Stimulated activated CD8-positive, alpha-beta memory T cell treated with anti-CD3 and anti-CD28 coated beads, Interleukin-12 subunit alpha, Interleukin-12 subunit beta, amount 100 ng/mL, for 24 hours (primary cell): ENCODE data around the gene CORT.
"Not testable (repeated sequence)": the region's sequence is repeated elsewhere in the genome, so short reads cannot be mapped to it uniquely, and the experiment has no call there.

Experiments used
- DNase-seq: peaks from one replicate; pipeline ENCODE4 v3.0.0-alpha.2; 2020; ENCODE audit errors: extremely low read depth

The CORT gene

DNA sequence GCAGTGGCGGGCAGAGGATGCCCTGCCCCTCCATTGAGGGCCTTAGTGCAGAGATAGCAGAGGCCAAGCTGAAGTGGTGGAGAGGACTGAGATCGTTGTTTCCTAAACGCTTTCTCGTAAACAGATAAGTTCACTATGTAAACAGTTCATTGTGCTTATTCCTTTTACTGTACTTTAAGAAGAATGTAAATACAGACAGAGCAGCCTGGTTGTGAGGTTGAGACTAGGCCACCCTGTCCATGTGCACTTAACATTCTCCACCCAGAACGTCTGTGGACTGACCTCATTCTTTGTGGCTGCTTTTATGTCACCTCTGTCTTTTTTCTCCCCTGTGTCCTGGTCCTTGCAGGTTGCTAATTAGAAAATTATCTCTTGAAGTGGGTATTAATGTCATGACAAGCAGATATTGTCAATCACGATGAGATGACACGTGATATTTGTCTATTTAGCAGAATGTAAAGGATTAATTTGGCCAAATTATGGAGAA is 11.1 kb upstream of the CORT start:
- no peak for DNase-seq

DNA sequence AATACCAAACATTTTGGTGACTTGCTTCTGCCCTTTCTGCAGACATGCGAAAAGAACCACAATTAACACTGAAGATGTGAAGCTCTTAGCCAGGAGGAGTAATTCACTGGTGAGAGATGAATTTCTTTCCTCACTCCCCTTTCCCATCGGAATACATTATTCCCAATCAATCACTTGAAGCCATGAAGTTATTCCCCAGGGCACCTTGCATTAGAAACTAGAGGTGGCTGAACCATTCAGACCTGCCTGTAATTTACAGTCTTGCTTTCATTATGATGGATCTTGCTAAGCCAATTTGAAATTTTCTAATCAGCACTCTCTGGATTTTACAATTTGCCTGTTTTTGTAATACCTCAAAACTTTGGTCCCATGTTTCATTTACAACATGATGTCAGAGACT is 9.5 kb upstream of the CORT start:
- no peak for DNase-seq

DNA sequence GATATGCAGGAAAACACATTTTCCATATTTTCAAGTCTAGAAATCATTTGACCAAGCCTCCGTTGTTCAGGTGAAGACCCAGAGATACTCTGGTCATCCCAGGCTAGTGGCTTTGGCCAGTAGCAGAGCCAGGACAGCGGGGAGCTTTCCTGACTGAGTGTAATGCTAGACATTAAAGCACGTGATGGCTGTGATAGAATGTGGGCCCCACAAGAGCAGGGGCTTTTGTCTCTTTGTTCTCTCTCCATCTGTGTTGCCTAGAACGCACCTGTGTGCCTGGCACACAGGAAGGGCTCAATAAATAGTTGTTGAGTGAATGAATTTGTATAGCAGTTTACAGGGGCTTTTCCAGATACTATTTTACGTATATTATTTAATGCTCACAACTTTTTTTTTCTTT is 9.0 kb upstream of the CORT start:
- DNase-seq, result no peak

DNA sequence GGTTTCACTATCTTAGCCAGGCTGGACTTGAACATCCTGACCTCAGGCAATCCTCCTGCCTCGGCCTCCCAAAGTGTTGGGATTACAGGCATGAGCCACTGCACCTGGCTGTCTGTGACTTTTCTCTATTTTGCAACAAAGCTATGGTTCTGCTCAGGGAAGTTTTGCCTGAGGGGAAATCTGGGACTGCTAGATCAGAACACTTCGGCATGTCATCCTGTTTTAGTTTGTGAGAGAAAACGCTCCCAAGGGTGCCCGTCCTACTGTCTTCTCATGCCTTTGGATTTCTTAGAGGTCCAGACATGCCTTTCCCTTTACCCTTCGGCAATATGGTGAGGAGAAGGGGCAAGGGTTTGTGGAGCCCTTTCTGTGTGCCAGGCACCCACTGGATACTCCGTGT is 5.6 kb upstream of the CORT start:
- no peak for DNase-seq

DNA sequence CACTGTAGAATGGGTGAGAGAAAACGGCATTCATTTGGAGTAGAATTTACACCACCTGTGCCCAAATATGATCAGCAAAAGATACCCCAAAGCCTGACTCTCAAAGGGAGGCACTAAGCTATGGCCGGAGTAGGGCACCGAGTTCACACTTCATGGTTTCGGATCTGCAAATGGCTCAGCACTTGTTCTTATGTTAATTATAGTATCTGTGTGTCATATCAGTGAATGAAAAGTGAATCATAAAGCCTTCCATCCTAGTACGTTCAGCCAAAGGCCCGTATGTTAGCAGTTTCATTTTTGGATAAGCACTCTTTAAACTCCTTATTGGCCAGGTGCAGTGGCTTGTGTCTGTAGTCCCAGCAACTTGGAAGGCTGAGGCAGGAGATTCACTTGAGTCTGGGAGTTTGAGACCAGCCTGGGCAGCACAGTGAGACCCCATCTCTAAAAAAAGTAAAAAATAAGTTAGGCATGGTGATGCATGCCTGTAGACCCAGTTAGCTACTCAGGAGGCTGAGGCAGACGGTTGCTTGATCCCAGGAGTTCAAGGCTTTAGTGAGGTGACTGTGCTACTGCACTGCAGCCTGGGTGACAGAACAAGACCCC is 4.9 kb upstream of the CORT start:
- DNase-seq, result no peak

DNA sequence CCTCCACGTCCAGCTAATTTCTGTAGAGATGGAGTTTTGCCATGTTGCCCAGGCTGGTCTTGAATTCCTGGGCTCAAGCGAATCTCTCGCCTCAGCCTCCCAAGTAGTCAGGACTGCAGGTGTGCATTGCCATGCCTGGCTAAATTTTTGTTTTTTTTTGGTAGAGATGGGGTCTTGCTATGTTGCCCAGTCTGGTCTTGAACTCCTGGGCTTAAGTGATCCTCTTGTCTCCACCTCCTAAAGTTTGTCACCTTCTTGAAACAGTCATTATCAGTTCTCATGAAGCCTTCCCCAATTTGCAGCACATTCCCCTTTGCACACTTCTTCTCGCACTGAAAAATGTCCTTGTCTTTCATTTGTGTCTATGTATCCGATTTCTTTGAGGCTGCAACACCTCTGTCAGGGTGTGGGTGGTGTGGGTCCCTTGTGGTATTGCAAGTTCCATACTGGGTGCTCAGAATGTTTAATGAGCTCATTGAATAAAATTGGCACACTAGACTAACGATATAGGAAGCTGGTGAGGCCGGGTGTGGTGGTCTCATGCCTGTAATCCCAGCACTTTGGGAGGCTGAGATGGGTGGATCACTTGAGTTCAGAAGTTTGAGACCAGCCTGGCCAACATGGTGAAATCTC is 2.9 kb upstream of the CORT start:
- no peak for DNase-seq

DNA sequence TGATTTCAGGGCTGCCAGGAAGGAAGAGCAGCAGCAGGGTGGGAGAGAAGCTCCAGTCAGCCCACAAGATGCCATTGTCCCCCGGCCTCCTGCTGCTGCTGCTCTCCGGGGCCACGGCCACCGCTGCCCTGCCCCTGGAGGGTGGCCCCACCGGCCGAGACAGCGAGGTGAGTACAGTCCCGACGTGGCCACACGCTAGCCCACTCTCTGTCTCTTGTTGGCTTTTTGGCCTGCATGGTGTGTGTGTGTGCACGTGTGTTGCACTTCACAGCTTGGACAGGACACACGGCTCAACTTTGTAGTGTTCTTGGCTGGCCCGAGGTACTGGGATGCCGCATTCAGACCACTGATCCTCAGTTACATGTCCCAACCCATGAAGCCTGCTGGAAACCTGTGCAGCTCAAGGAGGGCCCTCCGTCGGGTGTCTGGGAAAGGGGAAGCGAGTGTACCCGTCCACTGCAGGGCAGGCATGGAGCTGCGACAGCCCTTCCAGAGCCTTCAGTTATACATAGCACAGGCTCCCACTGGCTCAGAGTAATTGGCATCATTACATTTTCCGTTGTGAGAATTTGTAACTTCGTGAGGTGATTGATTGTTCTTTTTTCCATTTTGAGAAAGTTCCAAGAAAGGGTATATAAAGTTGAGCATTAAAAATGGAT is 454 bp downstream of the CORT start:
- no peak for DNase-seq

DNA sequence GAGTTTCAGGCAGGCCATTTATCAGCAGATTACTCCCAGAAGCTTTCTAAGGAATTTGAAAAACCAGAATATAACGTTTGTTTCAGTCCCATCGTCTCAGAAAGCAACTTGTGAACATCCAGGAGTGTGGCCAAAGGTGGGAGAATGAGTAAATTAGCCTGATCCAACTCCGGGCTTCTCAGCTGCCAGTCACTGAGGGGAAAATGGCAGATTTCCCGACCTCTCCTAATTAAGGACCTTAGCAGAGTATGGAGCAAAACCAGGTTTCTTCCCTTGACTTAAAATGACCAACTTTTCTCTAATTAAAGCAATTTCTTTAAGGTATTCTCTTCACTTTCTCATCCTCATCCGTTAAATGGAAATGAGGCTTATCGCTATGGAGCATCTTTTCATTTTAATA is 1.0 kb downstream of the CORT start:
- no peak for DNase-seq

DNA sequence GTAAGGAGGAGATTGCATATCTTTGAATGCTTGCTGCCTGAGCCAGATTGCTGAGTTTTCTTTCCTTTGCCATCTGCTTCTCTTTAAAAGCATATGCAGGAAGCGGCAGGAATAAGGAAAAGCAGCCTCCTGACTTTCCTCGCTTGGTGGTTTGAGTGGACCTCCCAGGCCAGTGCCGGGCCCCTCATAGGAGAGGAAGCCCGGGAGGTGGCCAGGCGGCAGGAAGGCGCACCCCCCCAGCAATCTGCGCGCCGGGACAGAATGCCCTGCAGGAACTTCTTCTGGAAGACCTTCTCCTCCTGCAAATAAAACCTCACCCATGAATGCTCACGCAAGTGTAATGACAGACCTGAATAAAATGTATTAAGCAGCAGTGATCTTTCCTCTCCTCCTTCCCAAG is 1.5 kb downstream of the CORT start:
- DNase-seq, result no peak

DNA sequence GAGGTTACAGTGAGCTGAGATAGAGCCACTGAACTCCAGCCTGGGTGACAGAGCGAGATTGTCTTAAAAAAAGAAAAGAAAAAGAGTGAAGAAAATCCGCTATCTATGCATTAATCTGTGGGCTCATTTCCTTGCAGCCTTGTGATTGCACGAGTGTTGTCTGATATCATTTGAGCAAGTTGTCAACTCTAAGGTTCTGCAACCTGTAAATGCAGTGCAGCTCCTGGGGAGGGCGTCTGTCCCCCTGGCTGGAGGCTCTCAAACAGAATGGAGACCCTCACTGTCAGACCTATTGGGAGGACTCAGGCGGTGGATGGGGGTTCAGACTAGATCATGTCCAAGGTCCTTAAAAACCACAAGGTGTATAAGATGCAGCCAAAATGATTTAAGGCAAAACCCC is 6.2 kb downstream of the CORT start:
- DNase-seq, result no peak

DNA sequence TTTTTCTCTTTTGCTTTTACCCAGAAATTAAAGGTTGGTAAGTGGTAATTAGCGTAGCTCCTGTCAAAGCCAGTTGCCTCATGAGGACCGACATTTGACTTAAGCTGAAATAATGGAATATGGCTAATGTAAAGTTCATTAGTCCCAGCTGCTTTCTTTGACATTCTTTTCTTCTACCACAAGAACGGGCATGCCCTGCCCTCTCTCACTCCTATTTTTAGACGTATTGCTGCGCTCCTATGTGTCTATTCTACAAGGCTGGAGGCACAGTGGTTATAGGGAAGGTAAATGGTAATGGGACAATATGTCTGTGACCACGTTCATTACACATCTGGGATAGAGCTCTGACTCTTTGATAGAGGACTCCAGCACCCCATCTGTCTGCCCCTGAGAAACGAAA is 6.8 kb downstream of the CORT start:
- no peak for DNase-seq

DNA sequence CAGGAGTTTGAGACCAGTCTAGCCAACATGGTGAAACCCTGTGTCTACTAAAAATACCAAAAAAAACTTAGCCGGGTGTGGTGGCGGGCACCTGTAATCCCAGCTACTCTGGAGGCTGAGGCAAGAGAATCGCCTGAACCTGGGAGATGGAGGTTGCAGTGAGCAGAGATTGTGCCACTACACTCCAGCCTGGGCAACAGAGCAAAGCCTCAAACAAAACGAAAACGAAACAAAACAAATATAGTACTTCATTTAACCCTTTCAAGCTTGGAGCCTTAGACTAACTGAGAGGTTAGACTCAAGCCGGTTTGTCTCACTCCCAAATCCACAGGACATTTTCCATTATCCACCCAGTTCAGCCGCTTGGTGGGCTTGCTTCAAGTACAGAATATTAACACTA is 7.6 kb downstream of the CORT start:
- not testable (repeated sequence) for DNase-seq

DNA sequence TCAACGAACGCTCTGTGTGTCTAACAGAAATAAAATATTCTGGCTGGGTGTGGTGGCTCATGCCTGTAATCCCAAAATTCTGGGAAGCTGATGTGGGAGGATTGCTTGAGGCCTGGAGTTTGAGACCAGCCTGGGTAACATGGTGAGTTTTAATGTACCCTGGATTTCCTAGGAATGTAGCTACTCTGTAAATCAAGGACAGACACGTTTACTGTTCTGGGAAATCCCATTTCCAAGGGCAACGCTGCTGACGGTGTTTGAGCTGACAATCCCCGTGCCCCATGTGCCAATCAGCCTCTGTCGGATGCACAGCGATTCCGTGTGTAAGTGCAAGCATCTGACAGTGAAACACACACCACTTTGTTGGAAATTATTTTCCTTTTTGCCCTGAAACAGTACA is 8.0 kb downstream of the CORT start:
- no peak for DNase-seq

DNA sequence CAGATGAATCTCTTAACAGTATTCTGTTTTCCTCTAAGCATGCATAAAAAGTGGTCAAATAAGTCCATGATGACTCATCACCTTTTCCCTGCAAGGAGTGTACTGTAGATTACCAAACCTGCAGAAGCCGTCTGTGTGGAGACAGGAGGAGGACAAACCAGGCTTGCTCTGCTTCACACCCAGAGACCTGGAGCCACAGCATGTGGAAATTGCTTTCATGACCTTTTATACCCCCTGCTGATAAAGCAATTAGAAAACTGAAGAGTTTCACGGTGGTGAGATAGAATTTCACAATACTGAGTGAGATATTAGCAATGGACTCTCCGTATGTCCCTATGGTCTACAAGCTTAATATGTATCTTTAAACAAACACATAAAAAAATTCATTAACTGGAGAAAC is 9.4 kb downstream of the CORT start:
- DNase-seq, result no peak

DNA sequence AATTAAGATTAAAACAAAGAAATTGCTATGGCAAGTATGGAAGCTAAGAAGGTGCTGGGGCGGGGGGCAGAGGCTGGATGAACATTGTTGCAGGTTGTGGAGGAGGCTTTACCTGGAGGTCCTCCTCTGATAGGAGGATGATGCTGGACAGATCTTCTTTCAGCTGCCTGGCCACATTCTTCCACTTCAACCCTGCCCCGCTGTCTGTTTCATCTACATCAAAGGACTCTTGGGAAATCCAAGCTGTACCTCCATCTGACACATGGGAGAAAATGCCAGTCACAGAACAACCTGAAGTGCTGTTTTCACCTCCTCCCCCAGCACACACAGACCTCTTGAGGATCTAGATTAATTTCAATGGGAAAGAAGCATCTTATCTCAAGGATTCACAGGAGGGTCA is 17.2 kb downstream of the CORT start:
- no peak for DNase-seq

DNA sequence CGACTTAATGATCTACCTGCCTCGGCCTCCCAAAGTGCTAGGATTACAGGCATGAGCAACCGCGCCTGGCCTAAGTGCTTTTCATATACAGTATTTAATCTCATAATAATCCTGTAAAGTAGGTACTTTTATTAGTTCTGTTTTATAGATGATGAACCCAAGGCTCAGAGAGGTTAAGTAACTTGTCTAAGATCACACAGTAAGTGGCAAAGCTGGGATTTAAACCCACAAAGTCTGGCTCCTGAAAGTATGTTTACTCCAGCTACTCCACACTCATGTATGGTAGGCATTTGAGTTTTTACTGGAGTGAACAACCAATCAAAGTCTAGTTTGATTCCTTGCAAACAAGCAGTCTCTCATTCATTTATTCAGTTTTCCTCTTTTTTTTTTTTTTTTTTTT is 20.2 kb downstream of the CORT start:
- no peak for DNase-seq

DNA sequence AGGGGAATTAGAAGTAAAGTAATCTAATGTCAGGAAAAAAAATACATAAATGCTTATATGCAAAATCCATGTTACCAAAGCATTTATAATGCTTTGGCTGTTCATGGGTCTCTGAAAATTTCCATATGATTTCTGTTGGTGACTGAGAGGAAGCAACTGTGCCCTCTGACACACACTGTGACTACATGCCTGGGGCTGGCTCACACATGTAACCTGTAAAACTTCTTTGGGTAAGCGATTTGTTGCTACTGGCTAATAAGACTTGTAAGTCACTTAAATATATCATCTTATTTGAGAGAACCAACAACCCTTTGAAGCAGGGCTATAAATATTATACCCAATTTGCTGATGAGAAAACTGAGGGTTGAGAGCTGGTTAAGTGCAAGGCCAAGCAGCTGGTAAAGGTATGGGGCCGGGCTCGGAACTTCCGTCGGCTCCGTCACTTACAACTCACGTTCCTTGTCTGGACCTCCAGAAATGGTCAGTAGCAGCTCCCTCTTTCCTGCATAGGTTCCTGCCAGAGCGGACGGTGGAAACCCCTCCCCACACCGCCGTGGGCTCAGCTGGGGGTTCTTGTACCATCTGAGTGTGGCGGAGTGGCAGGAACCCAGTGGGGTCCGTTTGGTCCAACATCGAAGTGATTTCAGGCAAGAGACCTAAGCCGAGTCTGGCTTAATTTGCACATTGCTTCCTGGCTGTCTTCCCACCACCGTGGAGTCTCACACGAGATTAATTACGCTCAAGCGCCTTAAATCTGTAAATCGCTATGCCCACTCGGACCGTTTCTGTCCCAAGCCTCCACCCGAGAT is 21.8 kb downstream of the CORT start:
- DNase-seq, result no peak

DNA sequence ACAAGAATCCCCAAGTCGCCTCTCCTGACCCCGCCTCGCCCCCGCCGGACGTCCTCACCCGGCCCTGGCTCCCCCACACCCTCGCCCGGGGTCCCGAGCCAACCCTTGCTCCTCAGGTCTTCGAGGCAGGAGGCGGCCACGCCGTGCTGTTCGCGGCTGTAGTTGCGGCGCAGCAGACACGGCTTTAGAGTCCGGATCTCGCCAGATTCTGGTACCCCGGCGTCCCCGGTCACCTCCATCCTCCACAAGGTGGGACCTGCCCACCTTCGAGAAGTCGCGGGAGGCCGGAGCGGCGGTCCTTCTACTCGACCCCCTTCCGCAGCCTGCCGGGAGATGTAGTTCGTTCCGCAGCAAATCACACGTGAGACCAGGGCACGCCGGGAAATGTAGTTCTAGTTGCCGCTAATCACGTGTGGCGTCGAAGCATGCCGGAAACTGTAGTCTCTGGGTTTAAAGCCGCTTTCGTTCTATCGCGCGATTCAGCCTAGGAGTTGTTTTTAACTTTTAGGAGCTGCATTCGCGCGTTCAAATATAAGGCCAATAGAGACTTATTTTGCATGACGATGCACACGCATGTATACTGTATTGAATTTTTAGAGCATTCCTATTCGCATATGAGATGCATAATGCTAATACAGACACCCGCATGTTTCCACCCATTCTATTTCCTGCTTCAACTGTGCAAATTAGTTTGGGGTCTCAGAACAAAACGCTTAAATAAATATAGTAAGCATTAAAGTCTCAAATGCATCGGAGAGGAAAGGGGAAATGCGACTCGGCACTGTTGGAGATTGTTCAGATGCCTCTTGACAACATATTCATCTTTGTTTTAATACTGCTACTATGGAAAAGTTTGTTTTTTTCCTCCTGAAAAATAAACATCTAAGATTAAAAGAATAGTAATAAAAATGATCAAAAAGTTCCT is 22.7 kb downstream of the CORT start, which contains the start of gene DFFA:
TSS of gene DFFA (minus strand) at position 310 of the 925 bp plus-strand sequence. CDS start at position 239, 71 bp downstream.
- peak; percentile 86 for DNase-seq

DNA sequence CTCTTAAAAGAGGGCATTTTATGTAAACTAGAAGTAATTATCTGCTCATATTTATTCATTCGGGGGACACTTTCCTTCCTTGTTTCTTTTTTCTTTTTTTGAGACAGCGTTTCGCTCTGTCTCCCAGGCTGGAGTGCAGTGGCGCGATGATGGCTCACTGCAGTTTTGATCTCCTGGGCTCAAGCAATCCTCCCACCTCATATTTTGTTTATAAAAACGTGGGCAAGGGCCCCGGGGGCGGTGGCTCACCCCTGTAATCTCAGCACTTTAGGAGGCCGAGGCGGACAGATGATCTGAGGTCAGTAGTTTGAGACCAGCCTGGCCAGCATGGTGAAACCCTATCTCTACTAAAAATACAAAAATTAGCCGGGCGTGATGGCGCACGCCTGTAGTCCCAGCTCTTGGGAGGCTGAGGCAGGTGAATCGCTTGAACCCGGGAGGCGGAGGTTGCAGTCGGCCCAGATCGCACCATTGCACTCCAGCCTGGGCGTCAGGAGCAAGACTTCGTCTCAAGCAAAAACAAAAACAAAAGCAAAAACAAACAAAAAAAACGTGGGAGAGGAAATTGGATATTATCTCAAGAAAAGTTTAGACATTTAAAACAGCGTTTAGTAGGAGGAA is 23.4 kb downstream of the CORT start:
- DNase-seq, result no peak

DNA sequence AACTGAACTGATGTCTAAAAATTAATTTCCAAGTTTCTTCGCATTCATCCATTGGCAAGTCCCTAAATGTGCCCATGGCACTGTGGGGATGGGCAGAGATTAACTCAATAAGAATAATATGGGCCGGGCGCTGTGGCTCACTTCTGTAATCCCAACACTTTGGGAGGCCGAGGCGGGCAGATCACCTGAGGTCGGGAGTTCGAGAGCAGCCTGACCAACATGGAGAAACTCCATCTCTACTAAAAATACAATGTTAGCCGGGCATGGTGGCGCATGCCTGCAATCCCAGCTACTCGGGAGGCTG is 24.4 kb downstream of the CORT start:
- not testable (repeated sequence) for DNase-seq
